IMR-90 (cell line): ENCODE data around the gene SERPINA1. TPM values are rescaled to one million over a fixed set of nuclear protein-coding genes. Genes with fewer than 3 reads are reported as not detected.

Experiments used
- ATAC-seq: fragments of 200-7000 bp; cut with Tn5 transposase; 2 replicates; pipeline ENCODE4 v1.9.1; 2020; ENCODE audit warnings: low read depth, mild to moderate bottlenecking, moderate library complexity
- BruUV-seq: library from RNA; stranded (reverse); fragments of 400-500 nt; replicated peaks from 2 replicates; lab custom pipeline; 2021; lab: Mats Ljungman, UMichigan
- CTCF ChIA-PET: fragments of 300-600 bp; formaldehyde crosslinking; extraction: SDS; loops from one replicate; lab custom pipeline; 2021; ENCODE audit warnings: antibody characterized with exemption; lab: Yijun Ruan, JAX
- POLR2A ChIA-PET: fragments of 300-600 bp; sonication (Branson Sonifier 250); formaldehyde crosslinking; loops from one replicate; lab custom pipeline; 2022; ENCODE audit warnings: antibody characterized with exemption; ENCODE audit not compliant: unreplicated experiment; lab: Charles Lee
- DNase-seq: peaks from one replicate; pipeline ENCODE4 v3.0.0; 2013
- H2AFZ ChIP-seq: replicated peaks from 2 replicates; pipeline ENCODE3; 2013; ENCODE audit warnings: low read length, mild to moderate bottlenecking; ENCODE audit not compliant: poor library complexity
- H2AK5ac ChIP-seq: 2 replicates; pipeline ENCODE4 v1.6.1; 2013; ENCODE audit warnings: low read depth, low read length, inconsistent platforms
- H2AK9ac ChIP-seq: replicated peaks from 2 replicates; pipeline ENCODE3; 2013; ENCODE audit warnings: mild to moderate bottlenecking, low read depth, low read length, moderate library complexity; ENCODE audit not compliant: poor library complexity
- H2BK120ac ChIP-seq: 2 replicates; pipeline ENCODE4 v1.6.1; 2013; ENCODE audit warnings: low read depth, low read length, inconsistent platforms
- H2BK15ac ChIP-seq: 3 replicates; pipeline ENCODE4 v1.6.1; 2013; ENCODE audit warnings: low read depth, low read length, inconsistent platforms
- H2BK20ac ChIP-seq: 2 replicates; pipeline ENCODE4 v1.6.1; 2013; ENCODE audit warnings: low read depth, mild to moderate bottlenecking, inconsistent platforms, low read length, moderate library complexity
- H2BK5ac ChIP-seq: 2 replicates; pipeline ENCODE4 v1.6.1; 2013; ENCODE audit warnings: mild to moderate bottlenecking, low read depth, low read length, inconsistent platforms; ENCODE audit not compliant: poor library complexity, severe bottlenecking
- H3K14ac ChIP-seq: replicated peaks from 2 replicates; pipeline ENCODE4 v1.6.1; 2013; ENCODE audit warnings: low read depth, low read length, inconsistent platforms
- H3K18ac ChIP-seq: 2 replicates; pipeline ENCODE4 v1.6.1; 2013; ENCODE audit warnings: low read depth, low read length, control low read depth
- H3K23ac ChIP-seq: 2 replicates; pipeline ENCODE4 v1.6.1; 2013; ENCODE audit warnings: low read depth, low read length, inconsistent platforms
- H3K27ac ChIP-seq: 2 replicates; pipeline ENCODE4 v1.5.1; 2013; ENCODE audit warnings: mild to moderate bottlenecking, control low read depth, low read length; ENCODE audit not compliant: insufficient read depth
- H3K27me3 ChIP-seq: 2 replicates; pipeline ENCODE4 v1.6.1; 2013; ENCODE audit warnings: low read length; ENCODE audit not compliant: control insufficient read depth, insufficient read depth
- H3K36me3 ChIP-seq: 2 replicates; pipeline ENCODE4 v1.6.1; 2013; ENCODE audit warnings: low read length, mixed read lengths; ENCODE audit not compliant: control insufficient read depth, insufficient read depth
- H3K4ac ChIP-seq: 2 replicates; pipeline ENCODE4 v1.6.1; 2013; ENCODE audit warnings: low read depth, low read length, inconsistent platforms
- H3K4me1 ChIP-seq: 2 replicates; pipeline ENCODE4 v1.6.1; 2013; ENCODE audit warnings: low read length, mixed read lengths; ENCODE audit not compliant: control insufficient read depth, insufficient read depth
- H3K4me2 ChIP-seq: 2 replicates; pipeline ENCODE4 v1.6.1; 2013; ENCODE audit warnings: low read depth, mild to moderate bottlenecking, control low read depth, low read length, moderate library complexity
- H3K4me3 ChIP-seq: 2 replicates; pipeline ENCODE4 v1.5.1; 2013; ENCODE audit warnings: low read depth, mild to moderate bottlenecking, control low read depth, low read length, moderate library complexity; ENCODE audit not compliant: insufficient read depth
- H3K56ac ChIP-seq: 2 replicates; pipeline ENCODE4 v1.6.1; 2013; ENCODE audit warnings: low read length, inconsistent platforms; ENCODE audit not compliant: insufficient read depth; ENCODE audit errors: extremely low read depth
- H3K79me1 ChIP-seq, 2 experiments: 2 replicates each; pipeline ENCODE4 v1.6.1; 2013; ENCODE audit warnings: low read length in 2 of 2, inconsistent platforms in 1 of 2, low read depth in 1 of 2
- H3K9ac ChIP-seq: 2 replicates; pipeline ENCODE4 v1.6.1; 2013; ENCODE audit warnings: low read depth, low read length, control low read depth
- H3K9me1 ChIP-seq: 2 replicates; pipeline ENCODE4 v1.6.1; 2013; ENCODE audit warnings: low read length, inconsistent platforms; ENCODE audit not compliant: insufficient read depth
- H3K9me3 ChIP-seq: 2 replicates; pipeline ENCODE4 v1.6.1; 2013; ENCODE audit warnings: low read length; ENCODE audit not compliant: control insufficient read depth, insufficient read depth
- H4K20me1 ChIP-seq: 2 replicates; pipeline ENCODE4 v1.6.1; 2013; ENCODE audit warnings: low read length, inconsistent platforms; ENCODE audit not compliant: insufficient read depth
- H4K5ac ChIP-seq: 2 replicates; pipeline ENCODE4 v1.6.1; 2013; ENCODE audit warnings: mild to moderate bottlenecking, low read depth, low read length, control low read depth
- H4K8ac ChIP-seq, 2 experiments: 2 replicates each; pipeline ENCODE4 v1.6.1; 2013; ENCODE audit warnings: low read depth in 2 of 2, low read length in 2 of 2, control low read depth in 1 of 2, inconsistent platforms in 1 of 2
- H4K91ac ChIP-seq: 2 replicates; pipeline ENCODE4 v1.6.1; 2013; ENCODE audit warnings: low read depth, low read length, inconsistent platforms; ENCODE audit not compliant: insufficient read depth
- BHLHE40 ChIP-seq: fragments of 150-350 bp; IDR thresholded peaks from 2 replicates; pipeline ENCODE4 v1.6.1; 2016; ENCODE audit warnings: mild to moderate bottlenecking, low read depth, low read length
- CEBPB ChIP-seq: IDR thresholded peaks from 2 replicates; pipeline ENCODE4 v1.6.1; 2012; ENCODE audit warnings: low read depth, low read length, improper control_type of control experiment
- FOS ChIP-seq: fragments of 150-350 bp; IDR thresholded peaks from 2 replicates; pipeline ENCODE4 v1.6.1; 2016; ENCODE audit warnings: low read depth, low read length
- MAFK ChIP-seq: IDR thresholded peaks from 2 replicates; pipeline ENCODE4 v1.6.1; 2012; ENCODE audit warnings: low read depth, low read length, improper control_type of control experiment
- MAZ ChIP-seq: IDR thresholded peaks from 2 replicates; pipeline ENCODE4 v1.6.1; 2012; ENCODE audit warnings: low read depth, mild to moderate bottlenecking, low read length, improper control_type of control experiment, moderate library complexity, borderline replicate concordance
- NFE2L2 ChIP-seq: fragments of 150-350 bp; IDR thresholded peaks from 2 replicates; pipeline ENCODE4 v1.6.1; 2016; ENCODE audit warnings: low read depth, mild to moderate bottlenecking, low read length
- SMC3 ChIP-seq: fragments of 150-350 bp; IDR thresholded peaks from 2 replicates; pipeline ENCODE4 v1.6.1; 2016; ENCODE audit warnings: low read depth, mild to moderate bottlenecking, antibody characterized with exemption, low read length, moderate library complexity
- WGBS, 2 experiments: methylation state at CpG; one replicate each; pipeline versions ENCODE4 v1.1.5 to v1.1.7; 2013; ENCODE audit warnings: missing lambda C conversion rate in 2 of 2; ENCODE audit not compliant: insufficient read length in 1 of 2; ENCODE audit errors: extremely low coverage in 2 of 2; 5-methylcytosine and 5-hydroxymethylcytosine counted together
- dilution Hi-C: fragments of 300-500 bp; cut with HindIII; formaldehyde crosslinking; loops from one replicate; pipeline ENCODE4 v1.14.3; 2018; ENCODE audit warnings: low sequenced_read_pairs; ENCODE audit not compliant: unreplicated experiment
- in situ Hi-C: fragments of 300-500 bp; cut with MboI; formaldehyde crosslinking; loops from 3 replicates; pipeline ENCODE4 v1.14.3; 2019; ENCODE audit warnings: low sequenced_read_pairs, inconsistent platforms, mixed read lengths
- intact Hi-C: fragments of 100-400 bp; cut with micrococcal nuclease; formaldehyde crosslinking; loops from 2 replicates; pipeline ENCODE4 v1.10.0; 2022
- polyA plus RNA-seq, 3 experiments: library from polyadenylated mRNA; depleted of rRNA; stranded (reverse); fragments of >200 nt; gene quantifications; 2 replicates each; pipeline ENCODE4 v1.2.3, GENCODE V29; 2012; ENCODE audit warnings: low replicate concordance in 1 of 3
- total RNA-seq: library from RNA; depleted of rRNA; stranded (reverse); fragments of >200 nt; gene quantifications from 2 replicates; pipeline ENCODE4 v1.2.3, GENCODE V29; 2012

SERPINA1 gene
- total and polyA plus RNA-seq, 2 of the 4 experiments (the other 2 are of a cell fraction): 0.54 to 1.2 TPM

GRCh38 chr14:94367347-94368242 lies 20.8 kb downstream of the SERPINA1 start:
- no peak overlapping the region for H3K23ac ChIP-seq
- H2BK5ac ChIP-seq: no peak overlapping the region
- TF ChIP-seq MAZ: no peak
- no peak for TF ChIP-seq FOS
- TF ChIP-seq MAFK: no peak
- TF ChIP-seq NFE2L2: no peak
- TF ChIP-seq BHLHE40: no peak
- TF ChIP-seq CEBPB: no peak
- TF ChIP-seq SMC3: no peak
- H3K9me3 ChIP-seq: no peaks in the 10 kb centered on the region
- H4K5ac ChIP-seq: no peak overlapping the region
- no peak for DNase-seq
- intact Hi-C loops (no loop called here), in situ Hi-C loops (no loop called here), dilution Hi-C loops (no loop called here)
- no peak overlapping the region for H3K4ac ChIP-seq
- no peak overlapping the region for H2BK15ac ChIP-seq
- CTCF ChIA-PET: no interaction called here
- no peak overlapping the region for H3K56ac ChIP-seq
- H4K8ac ChIP-seq: no peak overlapping the region
- no peaks in the 10 kb centered on the region; the same call in 1 of the 2 replicates for H3K27me3 ChIP-seq
- H3K27ac ChIP-seq: no peak overlapping the region
- H3K9me1 ChIP-seq: peaks cover 6% of the 10 kb centered on the region; the same call in 1 of the 2 replicates
- H3K4me1 ChIP-seq: no peaks in the 10 kb centered on the region
- no peak overlapping the region for H3K18ac ChIP-seq
- no peak overlapping the region for H2BK120ac ChIP-seq
- POLR2A ChIA-PET: no interaction called here
- no TSS peak for BruUV-seq
- 72% methylated on average over 3 of the region's 12 CpGs; no CpG with 5 or more reads in 1 of the 2 experiments for WGBS, 2 experiments
- H3K79me1 ChIP-seq: no peaks in the 10 kb centered on the region
- no peaks in the 10 kb centered on the region for H4K20me1 ChIP-seq
- no peak for ATAC-seq
- H2BK20ac ChIP-seq: no peak overlapping the region
- H3K14ac ChIP-seq: no peak overlapping the region
- no peak overlapping the region for H4K91ac ChIP-seq
- no peak overlapping the region for H2AK5ac ChIP-seq
- H3K4me2 ChIP-seq: no peak overlapping the region
- no peak overlapping the region for H3K4me3 ChIP-seq
- H2AFZ ChIP-seq: no peak overlapping the region
- no peak overlapping the region for H2AK9ac ChIP-seq
- no peak overlapping the region for H3K9ac ChIP-seq
- no peaks in the 10 kb centered on the region for H3K36me3 ChIP-seq
